ENCODE data around the gene CADPS2. TPM values are rescaled to one million over a fixed set of nuclear protein-coding genes. Genes with fewer than 3 reads are reported as not detected.
A peak's percentile ranks its signal among the peaks of the same experiment; 100 is the strongest.

The CADPS2 gene
- total and polyA plus RNA-seq, 2 donors (not counting 1 experiment from before 2014, with no cell fraction given): 11.5 to 32.2 TPM

DNA sequence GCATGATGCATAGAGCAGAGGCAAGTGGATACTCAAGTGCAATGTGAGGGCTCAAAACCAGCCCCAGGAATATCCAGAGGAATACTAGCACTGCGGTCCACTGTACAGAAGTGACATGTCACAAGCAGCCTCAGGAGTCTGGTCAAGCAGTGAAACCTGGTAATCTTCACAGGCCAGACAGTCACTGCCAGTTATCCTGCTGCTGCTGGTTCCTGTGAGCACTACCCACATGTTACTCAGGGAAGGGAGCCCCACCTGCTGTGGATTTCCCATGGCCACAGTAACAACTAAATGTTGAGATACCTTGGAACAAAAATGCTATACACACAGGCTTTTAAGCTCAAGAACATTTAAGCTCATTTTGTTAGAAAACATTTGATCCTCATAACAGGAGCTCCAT lies 290.4 kb downstream of the CADPS2 start:
- Histone ChIP-seq H3K4me2 (ENCODE audit: extremely low read depth, insufficient read depth, low read length) (no peak overlapping the region), H3K79me2 (ENCODE audit: control insufficient read depth, insufficient read depth, low read length) (no peaks in the 10 kb centered on the region), H3K4me1 (ENCODE audit: control insufficient read depth, extremely low read depth, insufficient read depth, low read length) (no peaks in the 10 kb centered on the region), H3K36me3 (ENCODE audit: control insufficient read depth, insufficient read depth, low read length) (no peaks in the 10 kb centered on the region), H3K4me3 (replicated peaks in 1 of 4; ENCODE audit: control extremely low read depth in 1 of 4, insufficient read depth in 1 of 4, low read depth in 3 of 4, low read length in 4 of 4) (no peak overlapping the region), H4K20me1 (ENCODE audit: control insufficient read depth, extremely low read depth, insufficient read depth, low read length) (no peaks in the 10 kb centered on the region), H2AFZ (ENCODE audit: low read length) (no peak overlapping the region), H3K9me3 (ENCODE audit: control insufficient read depth, insufficient read depth, low read depth, low read length) (no peaks in the 10 kb centered on the region), H3K27me3 (ENCODE audit: control insufficient read depth, insufficient read depth, low read length) (no peaks in the 10 kb centered on the region), H3K27ac (ENCODE audit: insufficient read depth, low read length) (no peak overlapping the region), H3K9ac (ENCODE audit: insufficient read depth, low read length) (no peak overlapping the region)
- TF ChIP-seq, protein P1, sequence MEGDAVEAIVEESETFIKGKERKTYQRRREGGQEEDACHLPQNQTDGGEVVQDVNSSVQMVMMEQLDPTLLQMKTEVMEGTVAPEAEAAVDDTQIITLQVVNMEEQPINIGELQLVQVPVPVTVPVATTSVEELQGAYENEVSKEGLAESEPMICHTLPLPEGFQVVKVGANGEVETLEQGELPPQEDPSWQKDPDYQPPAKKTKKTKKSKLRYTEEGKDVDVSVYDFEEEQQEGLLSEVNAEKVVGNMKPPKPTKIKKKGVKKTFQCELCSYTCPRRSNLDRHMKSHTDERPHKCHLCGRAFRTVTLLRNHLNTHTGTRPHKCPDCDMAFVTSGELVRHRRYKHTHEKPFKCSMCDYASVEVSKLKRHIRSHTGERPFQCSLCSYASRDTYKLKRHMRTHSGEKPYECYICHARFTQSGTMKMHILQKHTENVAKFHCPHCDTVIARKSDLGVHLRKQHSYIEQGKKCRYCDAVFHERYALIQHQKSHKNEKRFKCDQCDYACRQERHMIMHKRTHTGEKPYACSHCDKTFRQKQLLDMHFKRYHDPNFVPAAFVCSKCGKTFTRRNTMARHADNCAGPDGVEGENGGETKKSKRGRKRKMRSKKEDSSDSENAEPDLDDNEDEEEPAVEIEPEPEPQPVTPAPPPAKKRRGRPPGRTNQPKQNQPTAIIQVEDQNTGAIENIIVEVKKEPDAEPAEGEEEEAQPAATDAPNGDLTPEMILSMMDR (conservative IDR thresholded peaks at IDR 0.05 in 1 of 2, IDR thresholded peaks at IDR 0.05 in 1 of 2; ENCODE audit: low read depth in 1 of 2, low read length in 2 of 2): no peak
- TF ChIP-seq EZH2 (IDR thresholded peaks at IDR 0.05; ENCODE audit: low read length, missing control alignments): no peak
- no peak for DNase-seq (ENCODE audit: low read depth in 2 of 2)

DNA sequence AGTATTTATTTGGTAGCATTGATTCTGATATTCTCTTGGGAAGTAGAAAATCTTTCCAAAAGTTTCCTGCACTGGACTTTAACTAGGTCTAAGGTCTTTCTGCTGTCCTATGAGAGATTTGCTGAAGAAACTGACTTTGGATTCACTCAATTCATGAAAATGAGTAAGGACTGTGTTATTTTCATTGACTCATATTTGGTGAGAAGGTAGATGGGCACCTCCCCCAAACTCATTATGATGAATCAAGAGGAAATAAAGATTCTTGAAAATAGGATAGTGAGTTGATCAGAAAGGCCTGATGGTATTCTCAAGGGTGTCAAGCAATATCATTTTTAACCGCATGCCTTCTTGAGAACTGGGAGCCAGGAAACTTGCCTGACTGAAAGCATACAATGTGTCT lies 297.6 kb downstream of the CADPS2 start:
- Histone ChIP-seq H3K79me2 (ENCODE audit: control insufficient read depth, insufficient read depth, low read length) (no peaks in the 10 kb centered on the region), H3K9me3 (ENCODE audit: control insufficient read depth, insufficient read depth, low read depth, low read length) (no peaks in the 10 kb centered on the region), H3K27ac (ENCODE audit: insufficient read depth, low read length) (no peak overlapping the region), H3K9ac (ENCODE audit: insufficient read depth, low read length) (no peak overlapping the region), H3K27me3 (ENCODE audit: control insufficient read depth, insufficient read depth, low read length) (no peaks in the 10 kb centered on the region), H3K36me3 (ENCODE audit: control insufficient read depth, insufficient read depth, low read length) (no peaks in the 10 kb centered on the region), H3K4me1 (ENCODE audit: control insufficient read depth, extremely low read depth, insufficient read depth, low read length) (no peaks in the 10 kb centered on the region), H2AFZ (ENCODE audit: low read length) (no peak overlapping the region), H3K4me2 (ENCODE audit: extremely low read depth, insufficient read depth, low read length) (no peak overlapping the region), H3K4me3 (replicated peaks in 1 of 4; ENCODE audit: control extremely low read depth in 1 of 4, insufficient read depth in 1 of 4, low read depth in 3 of 4, low read length in 4 of 4) (no peak overlapping the region), H4K20me1 (ENCODE audit: control insufficient read depth, extremely low read depth, insufficient read depth, low read length) (no peaks in the 10 kb centered on the region)
- TF ChIP-seq, protein P1 (conservative IDR thresholded peaks at IDR 0.05 in 1 of 2, IDR thresholded peaks at IDR 0.05 in 1 of 2; ENCODE audit: low read depth in 1 of 2, low read length in 2 of 2): no peak
- TF ChIP-seq EZH2 (IDR thresholded peaks at IDR 0.05; ENCODE audit: low read length, missing control alignments): no peak
- DNase-seq (ENCODE audit: low read depth in 2 of 2): peak; percentile 1 to 14

DNA sequence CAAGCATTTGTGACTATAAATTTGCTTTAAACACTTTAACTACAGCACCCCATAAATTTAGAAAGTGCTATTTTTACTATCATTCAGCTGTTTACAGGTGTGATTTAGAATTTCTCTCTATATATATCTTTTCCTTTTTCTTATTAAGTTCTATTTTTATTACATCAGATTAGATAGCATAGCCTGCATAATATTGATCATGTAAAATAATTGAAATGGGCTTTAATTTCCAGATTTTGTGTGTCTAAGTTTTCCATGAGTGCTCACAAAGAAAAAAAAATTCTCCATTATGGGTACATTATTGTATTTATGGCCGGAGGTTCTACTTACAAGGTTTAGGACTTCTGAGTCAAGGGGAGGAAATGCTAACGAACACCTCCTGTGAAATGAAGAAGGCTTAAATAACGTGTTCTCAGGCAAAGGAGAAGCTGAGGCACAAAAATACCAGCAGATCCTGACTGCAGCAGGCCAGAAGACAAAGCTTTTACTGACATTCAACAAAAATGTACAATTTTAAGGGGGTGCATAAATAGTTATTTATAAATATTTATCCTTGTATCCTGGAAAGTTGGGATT lies 301.5 kb downstream of the CADPS2 start:
- TF ChIP-seq EZH2 (IDR thresholded peaks at IDR 0.05; ENCODE audit: low read length, missing control alignments): no peak
- TF ChIP-seq, protein P1 (conservative IDR thresholded peaks at IDR 0.05 in 1 of 2, IDR thresholded peaks at IDR 0.05 in 1 of 2; ENCODE audit: low read depth in 1 of 2, low read length in 2 of 2): no peak

More for the DNA sequence above, 301.5 kb downstream of the CADPS2 start:
- no peaks in the 10 kb centered on the region for H4K20me1 ChIP-seq (ENCODE audit: control insufficient read depth, extremely low read depth, insufficient read depth, low read length)
- no peak overlapping the region for H3K4me2 ChIP-seq (ENCODE audit: extremely low read depth, insufficient read depth, low read length)
- no peaks in the 10 kb centered on the region for H3K4me1 ChIP-seq (ENCODE audit: control insufficient read depth, extremely low read depth, insufficient read depth, low read length)
- no peak overlapping the region for H3K4me3 ChIP-seq (replicated peaks in 1 of 4; ENCODE audit: control extremely low read depth in 1 of 4, insufficient read depth in 1 of 4, low read depth in 3 of 4, low read length in 4 of 4)
- no peaks in the 10 kb centered on the region for H3K9me3 ChIP-seq (ENCODE audit: control insufficient read depth, insufficient read depth, low read depth, low read length)
- no peaks in the 10 kb centered on the region for H3K79me2 ChIP-seq (ENCODE audit: control insufficient read depth, insufficient read depth, low read length)
- no peak overlapping the region for H2AFZ ChIP-seq (ENCODE audit: low read length)
- no peaks in the 10 kb centered on the region for H3K36me3 ChIP-seq (ENCODE audit: control insufficient read depth, insufficient read depth, low read length)
- H3K9ac ChIP-seq (ENCODE audit: insufficient read depth, low read length): no peak overlapping the region
- H3K27me3 ChIP-seq (ENCODE audit: control insufficient read depth, insufficient read depth, low read length): no peaks in the 10 kb centered on the region
- no peak overlapping the region for H3K27ac ChIP-seq (ENCODE audit: insufficient read depth, low read length)
- DNase-seq (ENCODE audit: low read depth in 2 of 2): no peak
